H9 (cell line): ENCODE data around the gene TIAM2. TPM values are rescaled to one million over a fixed set of nuclear protein-coding genes. Genes with fewer than 3 reads are reported as not detected.

Source experiments
- DNase-seq: peaks from one replicate; pipeline ENCODE4 v3.0.0-alpha.2; 2017
- H2AFZ ChIP-seq: one replicate; pipeline ENCODE4 v1.6.1; 2013; ENCODE audit warnings: mild to moderate bottlenecking, low read length, control low read depth, moderate library complexity
- H2AK5ac ChIP-seq: 2 replicates; pipeline ENCODE4 v1.6.1; 2013; ENCODE audit warnings: low read length, control low read depth, mixed read lengths; ENCODE audit not compliant: insufficient read length
- H2BK120ac ChIP-seq: one replicate; pipeline ENCODE4 v1.6.1; 2013; ENCODE audit warnings: low read depth, mild to moderate bottlenecking, low read length, control low read depth, inconsistent platforms; ENCODE audit not compliant: poor library complexity, severe bottlenecking
- H2BK12ac ChIP-seq: 2 replicates; pipeline ENCODE4 v1.6.1; 2013; ENCODE audit warnings: low read length, control low read depth, mixed read lengths, low read depth; ENCODE audit not compliant: insufficient read length
- H2BK15ac ChIP-seq: 2 replicates; pipeline ENCODE4 v1.6.1; 2013; ENCODE audit warnings: low read depth, low read length, control low read depth
- H2BK20ac ChIP-seq: one replicate; pipeline ENCODE4 v1.6.1; 2013; ENCODE audit warnings: low read depth, mild to moderate bottlenecking, low read length, control low read depth, inconsistent platforms; ENCODE audit not compliant: poor library complexity, severe bottlenecking
- H2BK5ac ChIP-seq: 2 replicates; pipeline ENCODE4 v1.6.1; 2013; ENCODE audit warnings: low read length, control low read depth, mixed read lengths; ENCODE audit not compliant: insufficient read length
- H3K14ac ChIP-seq: 2 replicates; pipeline ENCODE4 v1.6.1; 2013; ENCODE audit warnings: low read length, control low read depth; ENCODE audit not compliant: insufficient read depth
- H3K18ac ChIP-seq: 2 replicates; pipeline ENCODE4 v1.6.1; 2013; ENCODE audit warnings: low read depth, mild to moderate bottlenecking, mixed read lengths, low read length, control low read depth; ENCODE audit not compliant: insufficient read length
- H3K23ac ChIP-seq: 2 replicates; pipeline ENCODE4 v1.6.1; 2013; ENCODE audit warnings: low read length, control low read depth, mixed read lengths, low read depth; ENCODE audit not compliant: insufficient read length
- H3K23me2 ChIP-seq: 2 replicates; pipeline ENCODE4 v1.6.1; 2013; ENCODE audit warnings: low read depth, mild to moderate bottlenecking, mixed read lengths, low read length, control low read depth; ENCODE audit not compliant: insufficient read length, poor library complexity, severe bottlenecking
- H3K27ac ChIP-seq: 2 replicates; pipeline ENCODE4 v1.5.1; 2013; ENCODE audit warnings: low read length, control low read depth, mixed read lengths, low read depth; ENCODE audit not compliant: insufficient read length
- H3K27me3 ChIP-seq: 2 replicates; pipeline ENCODE4 v1.6.1; 2013; ENCODE audit warnings: low read length, control low read depth, inconsistent platforms; ENCODE audit not compliant: insufficient read depth
- H3K4ac ChIP-seq: 2 replicates; pipeline ENCODE4 v1.6.1; 2013; ENCODE audit warnings: low read depth, mild to moderate bottlenecking, control low read depth, inconsistent platforms, low read length, moderate library complexity
- H3K4me1 ChIP-seq: 2 replicates; pipeline ENCODE4 v1.6.1; 2013; ENCODE audit warnings: low read length, control low read depth, inconsistent platforms; ENCODE audit not compliant: insufficient read depth
- H3K4me2 ChIP-seq: 2 replicates; pipeline ENCODE4 v1.6.1; 2013; ENCODE audit warnings: low read length, control low read depth, mixed read lengths; ENCODE audit not compliant: insufficient read length, insufficient read depth
- H3K56ac ChIP-seq: 2 replicates; pipeline ENCODE4 v1.6.1; 2013; ENCODE audit warnings: low read depth, mild to moderate bottlenecking, mixed read lengths, low read length, control low read depth; ENCODE audit not compliant: insufficient read length
- H3K79me1 ChIP-seq: 2 replicates; pipeline ENCODE4 v1.6.1; 2013; ENCODE audit warnings: low read depth, mild to moderate bottlenecking, moderate library complexity, low read length, control low read depth, inconsistent platforms; ENCODE audit not compliant: insufficient read depth, poor library complexity, severe bottlenecking
- H3K79me2 ChIP-seq: 2 replicates; pipeline ENCODE4 v1.6.1; 2013; ENCODE audit warnings: low read length, control low read depth, inconsistent platforms; ENCODE audit not compliant: insufficient read depth
- H3K9ac ChIP-seq: 2 replicates; pipeline ENCODE4 v1.6.1; 2013; ENCODE audit warnings: low read length, control low read depth, mixed read lengths; ENCODE audit not compliant: insufficient read length; ENCODE audit errors: extremely low read depth
- H3K9me3 ChIP-seq: one replicate; pipeline ENCODE4 v1.6.1; 2013; ENCODE audit warnings: low read depth, low read length, inconsistent platforms; ENCODE audit not compliant: control insufficient read depth
- H3T11ph ChIP-seq: one replicate; pipeline ENCODE4 v1.6.1; 2013; ENCODE audit warnings: mild to moderate bottlenecking, low read length, control low read depth, inconsistent platforms
- H4K20me1 ChIP-seq: one replicate; pipeline ENCODE4 v1.6.1; 2013; ENCODE audit not compliant: control insufficient read depth, insufficient read length, insufficient read depth
- H4K5ac ChIP-seq: 2 replicates; pipeline ENCODE4 v1.6.1; 2013; ENCODE audit warnings: low read depth, mild to moderate bottlenecking, mixed read lengths, low read length, control low read depth; ENCODE audit not compliant: insufficient read length
- H4K8ac ChIP-seq: replicated peaks from 2 replicates; pipeline ENCODE4 v1.6.1; 2013; ENCODE audit warnings: low read length, control low read depth, mixed read lengths, low read depth; ENCODE audit not compliant: insufficient read length
- H4K91ac ChIP-seq: 2 replicates; pipeline ENCODE4 v1.6.1; 2013; ENCODE audit warnings: low read depth, mild to moderate bottlenecking, moderate library complexity, mixed read lengths, low read length, control low read depth; ENCODE audit not compliant: insufficient read length
- H3K27ac Mint-ChIP-seq, 3 experiments: 2 replicates in 2 of 3; 3 replicates in 1 of 3; pipeline ENCODE4 v1.8.0; 2020 to 2021; ENCODE audit warnings: mixed read lengths in 3 of 3, mild to moderate bottlenecking in 1 of 3, moderate library complexity in 1 of 3
- H3K27me3 Mint-ChIP-seq: 2 replicates; pipeline ENCODE4 v1.8.0; 2021; ENCODE audit warnings: low read depth, mild to moderate bottlenecking, moderate library complexity, mixed read lengths
- H3K36me3 Mint-ChIP-seq, 3 experiments: 2 replicates in 2 of 3; 3 replicates in 1 of 3; pipeline ENCODE4 v1.8.0; 2020 to 2021; ENCODE audit warnings: low read depth in 3 of 3, mixed read lengths in 3 of 3; ENCODE audit not compliant: insufficient read depth in 1 of 3
- H3K4me1 Mint-ChIP-seq, 2 experiments: 2 replicates each; pipeline ENCODE4 v1.8.0; 2020; ENCODE audit warnings: mixed read lengths in 2 of 2
- H3K4me3 Mint-ChIP-seq, 2 experiments: 2 replicates in 1 of 2; 3 replicates in 1 of 2; pipeline ENCODE4 v1.8.0; 2020 to 2021; ENCODE audit warnings: mild to moderate bottlenecking in 2 of 2, mixed read lengths in 2 of 2, moderate library complexity in 1 of 2
- H3K9me3 Mint-ChIP-seq, 2 experiments: 2 replicates in 1 of 2; 3 replicates in 1 of 2; pipeline ENCODE4 v1.8.0; 2020; ENCODE audit warnings: mild to moderate bottlenecking in 2 of 2, mixed read lengths in 2 of 2, moderate library complexity in 1 of 2
- CTCF ChIP-seq: fragments of 200-600 bp; sonication (generic); conservative IDR thresholded peaks from 3 replicates; pipeline ENCODE4 v1.8.0; 2021; ENCODE audit warnings: antibody characterized with exemption, mild to moderate bottlenecking
- WGBS: extraction: QIAGEN DNeasy Blood & Tissue Kit; methylation state at CpG from one replicate; pipeline ENCODE4 v1.1.7; 2013; ENCODE audit warnings: missing lambda C conversion rate, low lambda C conversion rate, mixed read lengths; ENCODE audit not compliant: insufficient read length; ENCODE audit errors: extremely low coverage; 5-methylcytosine and 5-hydroxymethylcytosine counted together
- total RNA-seq: library from RNA; stranded (reverse); gene quantifications from 2 replicates; pipeline ENCODE4 v1.2.1, GENCODE V29; 2021

TIAM2 gene
- total RNA-seq, 1 experiment from 2014 or later: 6.3 TPM

- no peak overlapping the region; the same call in 1 of the 2 replicates for H3K14ac ChIP-seq
- H3K9ac ChIP-seq: no peak overlapping the region
- no peak overlapping the region for H2AK5ac ChIP-seq
- Mint-ChIP-seq H3K27me3 (no peaks in the 10 kb centered on the region), H3K4me1 (peaks cover 31 to 32% of the 10 kb centered on the region in 2 experiments), H3K9me3 (no peaks in the 10 kb centered on the region), H3K4me3 (no peak overlapping the region; a peak in 1 of 5 replicates), H3K27ac (peak overlapping the region; percentile 6 to 78 (median 59); a peak in 5 of 7 replicates), H3K36me3 (peaks cover 2 to 12% (median 3%) of the 10 kb centered on the region in 3 experiments)
- H3K4me1 ChIP-seq: peaks cover 6% of the 10 kb centered on the region; the same call in 1 of the 2 replicates
- H2BK20ac ChIP-seq: no peak overlapping the region
- H3K4me2 ChIP-seq: no peak overlapping the region
- H4K91ac ChIP-seq: no peak overlapping the region
- H3K27ac ChIP-seq: no peak overlapping the region
- no peaks in the 10 kb centered on the region for H3K27me3 ChIP-seq
- H2BK5ac ChIP-seq: no peak overlapping the region
- H2BK12ac ChIP-seq: no peak overlapping the region
- no peak overlapping the region for H3K18ac ChIP-seq
- H4K20me1 ChIP-seq: no peaks in the 10 kb centered on the region
- no peaks in the 10 kb centered on the region for H3K23me2 ChIP-seq
- WGBS: no CpG with 5 or more reads among the region's 10 CpGs
- no peak overlapping the region for H2AFZ ChIP-seq
- no peak overlapping the region for H3K4ac ChIP-seq
- DNase-seq: no peak
- H3K79me1 ChIP-seq: no peaks in the 10 kb centered on the region
- no peak overlapping the region for H3K23ac ChIP-seq
- H4K8ac ChIP-seq: no peak overlapping the region
- no peaks in the 10 kb centered on the region for H3K9me3 ChIP-seq
- no peak overlapping the region for H2BK15ac ChIP-seq
- H3K79me2 ChIP-seq: no peaks in the 10 kb centered on the region
- no peak overlapping the region for H2BK120ac ChIP-seq
- no peak for TF ChIP-seq CTCF
- H3T11ph ChIP-seq: no peak overlapping the region
- no peak overlapping the region for H4K5ac ChIP-seq
- no peak overlapping the region for H3K56ac ChIP-seq
Measured at GRCh38 chr6:155155787-155156447, 160.8 kb downstream of the TIAM2 start.
